Transverse colon (tissue), 4 donors: ENCODE measurements around the gene DNAJC3.

Source experiments
- EP300 ChIP-seq: sonication (generic); formaldehyde crosslinking; IDR thresholded peaks from one replicate; pipeline ENCODE4 v1.6.1; 2017; ENCODE audit warnings: antibody characterized with exemption, low read depth
- POLR2A ChIP-seq: fragments of 450-650 bp; IDR thresholded peaks from one replicate; pipeline ENCODE4 v1.6.1; 2016; ENCODE audit warnings: antibody characterized with exemption, mild to moderate bottlenecking, moderate library complexity
- POLR2AphosphoS5 ChIP-seq, 3 donors: sonication (generic); formaldehyde crosslinking; IDR thresholded peaks; one replicate each; pipeline ENCODE4 v1.6.1; 2016; ENCODE audit warnings: antibody characterized with exemption in 3 of 3
- TF ChIP-seq, protein P1 (sequence below), 5 experiments: fragments of 200-600 bp in 3 of 5; fragments of 450-650 bp in 2 of 5; sonication (generic) in 3 of 5; IDR thresholded peaks; 1 replicate in 2 of 5; 2 replicates in 3 of 5; pipeline ENCODE4 v1.5.1; 2016 to 2017; ENCODE audit warnings: antibody characterized with exemption in 5 of 5, inconsistent platforms in 3 of 5, mild to moderate bottlenecking in 2 of 5, moderate library complexity in 1 of 5

DNA sequence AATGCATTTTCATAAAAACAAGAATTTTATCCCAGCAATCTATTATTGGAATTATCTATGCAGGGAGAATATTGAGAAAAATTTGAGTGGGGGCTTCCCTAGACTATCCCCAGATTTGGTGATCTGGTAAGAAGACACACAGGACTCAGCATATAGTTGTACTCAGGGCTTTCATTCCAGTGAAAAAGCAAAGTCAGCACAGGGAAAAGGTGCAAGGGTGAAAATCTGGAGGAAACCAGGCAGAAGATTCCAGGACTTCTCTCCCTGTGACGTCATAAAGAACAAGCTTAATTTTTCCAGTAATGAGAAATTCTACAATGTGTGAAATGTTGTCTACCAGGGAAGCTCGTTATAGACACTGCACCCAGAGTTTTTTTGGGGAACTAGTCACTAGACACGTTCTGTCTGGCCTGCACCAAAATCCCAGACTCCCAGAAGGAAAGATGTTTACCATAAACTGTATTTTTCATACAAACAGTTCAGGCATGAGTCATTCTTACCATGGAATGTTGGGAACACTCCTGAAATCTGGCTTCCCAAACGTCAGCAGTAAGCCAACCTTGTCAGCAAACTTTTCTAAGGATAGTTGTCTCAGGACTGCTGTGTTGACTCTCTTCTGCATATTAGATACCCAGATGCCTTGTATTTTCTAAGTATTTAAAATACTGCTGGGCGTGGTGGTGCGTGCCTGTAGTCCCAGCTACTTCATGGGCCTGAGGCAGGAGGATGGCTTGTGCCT, 107.4 kb downstream of the DNAJC3 start:
- TF ChIP-seq, protein P1, sequence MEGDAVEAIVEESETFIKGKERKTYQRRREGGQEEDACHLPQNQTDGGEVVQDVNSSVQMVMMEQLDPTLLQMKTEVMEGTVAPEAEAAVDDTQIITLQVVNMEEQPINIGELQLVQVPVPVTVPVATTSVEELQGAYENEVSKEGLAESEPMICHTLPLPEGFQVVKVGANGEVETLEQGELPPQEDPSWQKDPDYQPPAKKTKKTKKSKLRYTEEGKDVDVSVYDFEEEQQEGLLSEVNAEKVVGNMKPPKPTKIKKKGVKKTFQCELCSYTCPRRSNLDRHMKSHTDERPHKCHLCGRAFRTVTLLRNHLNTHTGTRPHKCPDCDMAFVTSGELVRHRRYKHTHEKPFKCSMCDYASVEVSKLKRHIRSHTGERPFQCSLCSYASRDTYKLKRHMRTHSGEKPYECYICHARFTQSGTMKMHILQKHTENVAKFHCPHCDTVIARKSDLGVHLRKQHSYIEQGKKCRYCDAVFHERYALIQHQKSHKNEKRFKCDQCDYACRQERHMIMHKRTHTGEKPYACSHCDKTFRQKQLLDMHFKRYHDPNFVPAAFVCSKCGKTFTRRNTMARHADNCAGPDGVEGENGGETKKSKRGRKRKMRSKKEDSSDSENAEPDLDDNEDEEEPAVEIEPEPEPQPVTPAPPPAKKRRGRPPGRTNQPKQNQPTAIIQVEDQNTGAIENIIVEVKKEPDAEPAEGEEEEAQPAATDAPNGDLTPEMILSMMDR (IDR thresholded peaks at IDR 0.05) = no peak
- no peak for TF ChIP-seq POLR2A
- TF ChIP-seq POLR2AphosphoS5 (IDR thresholded peaks at IDR 0.05) = no peak
- TF ChIP-seq EP300 = no peak
